Measurements from ENCODE around the gene MMP21.

MMP21 gene

DNA sequence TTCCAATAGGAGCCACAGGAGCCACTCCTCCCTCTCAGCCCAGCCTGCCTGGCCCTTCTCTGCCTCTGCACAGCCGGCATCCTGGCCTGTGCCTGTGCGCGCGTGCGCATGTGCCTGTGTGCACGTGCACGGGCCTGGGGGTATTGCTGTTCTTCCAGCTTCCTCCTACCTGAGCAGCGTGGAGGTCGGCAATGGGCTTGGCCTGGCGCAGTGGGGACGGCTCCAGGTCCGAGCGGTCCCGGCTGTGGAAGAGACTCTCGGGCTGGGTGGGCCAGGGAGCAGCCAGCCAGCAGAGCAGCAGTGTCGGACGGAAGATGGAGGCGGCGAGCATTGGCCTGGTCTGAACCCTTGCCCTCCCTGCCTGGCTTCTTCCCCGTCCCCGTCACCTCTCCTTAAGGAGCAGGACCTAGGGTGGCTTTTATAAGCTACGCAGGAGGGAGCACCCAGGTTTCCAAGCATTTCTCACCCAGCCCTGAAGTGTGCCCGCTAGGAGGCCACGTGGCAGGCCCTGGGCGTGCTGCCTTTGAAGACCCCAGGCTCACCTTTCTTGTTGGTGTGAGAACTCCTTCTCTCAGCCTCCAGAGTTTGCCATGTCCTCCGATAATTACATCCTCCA lies at the start of gene MMP21:
Gene MMP21, minus strand, starts transcription at position 331 of the 616 bp plus-strand sequence. Its CDS starts 0 bp downstream, at position 331.
- DNase-seq, result no peak

DNA sequence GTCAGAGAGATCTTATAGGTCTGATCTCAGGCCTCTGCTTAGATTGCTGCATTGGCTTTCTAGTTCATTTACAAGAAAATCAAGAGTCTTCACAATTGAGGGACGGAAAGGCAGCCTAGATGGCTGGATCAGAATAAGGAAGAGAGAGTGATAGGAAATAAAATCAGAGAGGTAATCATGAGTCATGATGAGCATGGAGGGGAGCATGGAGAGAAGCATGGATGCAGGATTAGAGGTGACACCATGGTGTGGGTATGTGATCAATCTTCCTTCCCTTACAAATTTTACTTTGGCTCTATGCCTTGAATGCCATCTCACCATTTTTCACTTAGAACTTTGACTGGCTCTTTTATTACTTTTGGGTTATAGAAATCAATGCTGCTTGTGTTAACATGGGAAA lies 49.1 kb upstream of the MMP21 start:
- DNase-seq, result no peak

DNA sequence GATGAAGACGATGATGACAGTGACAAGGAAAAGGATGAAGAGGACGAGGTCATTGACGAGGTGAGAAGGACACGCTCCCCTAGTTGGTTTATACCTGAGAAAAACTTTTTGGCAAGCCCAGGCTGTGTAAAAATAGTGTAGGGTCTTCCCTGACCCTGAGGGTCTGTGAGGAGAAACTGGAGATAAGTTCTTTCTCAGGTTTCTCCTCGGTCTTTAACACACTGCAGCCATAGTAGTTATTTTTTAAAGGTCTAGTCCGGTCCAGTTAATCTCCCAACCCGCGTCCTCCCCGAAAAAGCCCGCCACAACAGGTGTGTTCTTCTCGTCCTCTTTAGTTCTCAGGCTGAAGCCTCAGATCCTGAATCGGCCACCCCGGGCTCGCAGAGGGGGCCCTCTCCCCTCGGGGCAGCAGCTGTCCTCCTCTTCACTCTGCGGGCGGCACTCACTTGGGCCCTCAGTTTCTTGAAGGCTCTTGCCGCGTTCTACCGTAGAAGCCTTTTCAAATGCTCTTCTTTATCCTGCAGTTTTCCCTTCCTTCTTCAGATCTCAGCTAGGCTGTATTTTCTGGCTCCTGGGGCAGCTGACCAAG lies 48.1 kb upstream of the MMP21 start:
- no peak for DNase-seq

DNA sequence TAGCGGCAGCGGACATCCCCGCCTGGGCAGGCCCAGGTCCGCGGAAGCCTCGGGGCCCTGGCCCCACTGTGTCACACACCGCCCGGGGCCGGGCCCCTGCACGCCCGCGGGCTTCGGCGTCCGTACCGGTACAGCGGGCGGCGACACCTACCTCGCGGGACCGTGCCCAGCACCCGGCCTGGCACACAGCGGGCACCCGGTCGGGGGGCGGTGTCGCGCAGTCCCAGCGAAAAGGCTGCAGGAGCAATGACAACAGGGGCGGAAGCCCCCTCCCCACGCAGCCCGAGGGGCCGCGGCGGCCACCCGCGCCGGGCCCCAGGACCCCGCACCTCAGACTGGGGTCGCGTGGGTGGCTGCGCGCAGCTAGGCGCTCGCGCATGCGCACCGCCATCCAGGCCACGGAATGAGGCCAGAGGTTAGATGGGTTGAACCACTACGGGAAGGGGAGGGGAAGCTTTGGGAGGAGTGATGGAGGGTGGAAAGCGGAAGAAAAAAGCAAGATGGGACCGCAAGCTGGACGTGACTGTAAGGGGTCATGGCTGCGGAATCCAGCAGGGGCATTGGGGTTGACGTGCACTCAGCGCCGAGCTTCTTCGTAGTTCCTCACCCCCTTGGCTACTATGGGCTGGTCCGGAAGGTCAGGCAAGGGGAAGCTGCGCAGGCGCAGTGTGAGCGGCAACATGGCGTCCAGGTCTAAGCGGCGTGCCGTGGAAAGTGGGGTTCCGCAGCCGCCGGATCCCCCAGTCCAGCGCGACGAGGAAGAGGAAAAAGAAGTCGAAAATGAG lies 47.4 kb upstream of the MMP21 start, which contains the start of the genes BCCIP and UROS:
Gene BCCIP, plus strand, starts transcription at position 669 of the 785 bp plus-strand sequence. Its CDS starts 12 bp downstream, at position 681.
Gene UROS, minus strand, starts transcription at position 381 of the 785 bp plus-strand sequence. CDS start 6,759 bp downstream, outside the sequence.
- DNase-seq, result peak; percentile 93

GRCh38 chr10:125820701-125821100 lies 45.1 kb upstream of the MMP21 start:
- no peak for DNase-seq

- DNase-seq, result no peak
Observed at GRCh38 chr10:125817337-125817946, 41.8 kb upstream of the MMP21 start.

DNA sequence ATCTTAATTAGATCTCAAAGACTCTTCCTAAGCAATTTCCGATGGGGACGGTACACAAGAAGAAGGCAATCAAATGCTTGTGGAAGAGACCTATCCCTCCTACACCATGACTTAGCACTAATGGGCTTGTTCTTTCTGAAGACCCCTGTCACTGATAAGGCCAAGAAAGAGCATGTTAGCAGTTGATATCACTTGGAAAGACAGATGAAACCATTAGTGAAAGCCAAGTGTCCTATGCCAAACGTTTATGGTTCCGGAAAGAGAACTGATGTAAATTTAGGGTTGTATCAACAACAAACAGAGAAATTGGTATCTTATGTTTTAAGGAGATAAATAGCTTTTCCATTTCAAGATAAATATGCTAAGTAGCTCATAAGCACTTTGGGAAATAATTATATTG lies 40.9 kb upstream of the MMP21 start:
- no peak for DNase-seq

DNA sequence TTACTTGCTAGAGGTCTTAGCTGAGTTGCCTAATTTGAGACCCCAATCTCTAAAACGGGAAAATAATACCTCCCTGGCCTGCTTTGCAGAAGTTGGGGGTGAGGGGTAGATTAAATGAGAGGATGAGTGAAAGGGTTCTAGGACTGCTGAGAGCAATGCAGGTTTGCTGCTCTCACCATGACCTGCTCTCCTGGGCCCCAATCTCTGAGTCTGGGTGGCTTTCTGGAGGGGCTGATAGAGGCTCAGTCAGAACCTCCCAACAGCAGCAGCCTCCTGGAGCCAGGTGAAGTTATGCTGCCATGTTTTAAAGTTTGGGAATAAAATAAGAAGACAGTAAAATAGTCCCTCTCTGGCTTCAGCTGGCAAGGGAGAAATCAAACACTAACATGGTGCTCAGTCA lies 40.1 kb upstream of the MMP21 start:
- DNase-seq, result no peak

DNA sequence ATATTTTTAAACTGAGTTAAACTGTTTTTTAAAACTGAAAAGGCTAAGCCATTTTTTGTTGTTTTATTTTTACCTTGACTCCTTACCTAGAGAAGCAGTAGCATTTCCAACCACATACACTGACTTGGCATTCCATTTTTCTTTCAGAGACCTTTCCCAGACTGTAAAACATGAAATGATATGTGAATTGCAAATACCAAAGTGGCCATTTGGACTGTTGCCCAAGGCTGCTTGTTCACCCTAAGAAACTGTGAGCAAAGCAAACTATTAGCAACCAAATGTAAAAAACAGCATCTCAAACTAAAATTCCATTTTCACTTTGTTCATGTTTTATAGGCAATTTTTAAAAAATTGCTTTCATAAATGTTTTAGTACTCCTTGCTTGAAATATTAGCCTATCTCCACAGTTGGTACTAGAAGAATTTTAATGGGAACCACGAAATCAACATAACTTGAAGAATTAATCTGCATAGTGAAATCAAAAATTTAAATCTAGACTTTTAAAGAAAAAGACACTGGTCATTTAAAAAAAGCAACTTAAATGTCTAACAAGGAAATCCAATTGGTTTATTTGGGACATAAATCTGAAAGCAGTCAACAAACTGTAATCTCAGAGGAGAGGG lies 36.6 kb upstream of the MMP21 start:
- DNase-seq, result no peak

- DNase-seq, result no peak
Observed at GRCh38 chr10:125811251-125811650, 35.6 kb upstream of the MMP21 start.

DNA sequence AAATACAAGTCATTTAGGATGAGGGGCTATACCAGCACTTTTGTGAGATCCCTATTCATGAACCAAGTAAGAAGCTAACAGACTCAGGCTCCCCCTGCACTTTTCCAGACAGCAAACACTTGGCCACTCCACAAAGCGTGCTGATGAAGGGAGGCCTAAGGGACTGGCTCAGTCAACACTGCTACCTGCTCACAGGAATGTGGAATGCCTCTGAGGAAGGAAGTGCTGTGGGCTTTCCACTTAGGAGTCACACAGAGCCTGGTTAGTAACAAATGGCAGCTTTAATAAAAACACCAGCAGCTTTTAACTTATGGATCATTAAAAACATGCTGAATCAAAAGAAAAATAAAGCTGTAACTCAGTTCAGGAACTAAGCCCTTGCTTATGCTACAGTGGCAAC lies 32.4 kb upstream of the MMP21 start:
- DNase-seq, result no peak

DNA sequence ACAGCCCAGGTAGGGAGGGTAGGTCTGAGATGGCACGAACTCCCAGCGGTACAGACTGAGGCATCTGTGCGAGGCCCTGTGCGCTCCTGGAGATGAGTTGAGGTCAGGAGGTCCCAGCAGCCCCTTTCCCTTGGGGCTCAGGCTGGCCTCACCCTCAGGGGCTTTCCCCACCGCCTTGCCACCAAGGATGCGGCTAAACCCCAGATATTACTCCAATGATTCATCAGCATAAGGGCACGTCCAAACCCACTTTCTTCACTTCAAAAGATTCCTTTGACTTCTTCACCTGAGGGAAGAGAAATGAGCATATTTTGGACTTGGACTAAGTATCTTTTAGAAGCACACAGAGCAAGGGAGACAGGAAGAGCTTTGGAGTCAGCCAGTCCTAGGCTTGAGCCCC lies 27.1 kb upstream of the MMP21 start:
- no peak for DNase-seq

DNA sequence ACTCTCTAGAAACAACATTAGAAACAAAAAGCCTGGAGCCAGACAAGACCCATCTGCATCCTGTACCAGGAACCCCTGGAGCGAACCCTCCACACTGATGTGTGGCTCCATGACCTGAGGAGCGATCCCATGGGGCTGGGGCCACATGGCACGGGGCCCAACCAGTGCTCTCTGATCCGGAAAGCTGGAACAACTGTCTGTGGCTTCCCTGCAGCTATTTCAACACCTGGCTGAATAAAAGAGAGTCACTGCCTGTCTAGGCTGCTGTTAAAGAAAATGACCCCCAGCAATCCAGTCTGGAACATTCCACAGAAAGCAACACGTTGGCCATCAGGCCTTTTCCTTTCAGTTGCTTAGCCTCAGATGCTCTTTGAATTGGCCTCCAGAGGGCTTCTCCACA lies 26.5 kb upstream of the MMP21 start:
- DNase-seq, result no peak

GRCh38 chr10:125801574-125801973 lies 26.0 kb upstream of the MMP21 start:
- no peak for DNase-seq

GRCh38 chr10:125799451-125800182 lies 24.0 kb upstream of the MMP21 start:
- no peak for DNase-seq

DNA sequence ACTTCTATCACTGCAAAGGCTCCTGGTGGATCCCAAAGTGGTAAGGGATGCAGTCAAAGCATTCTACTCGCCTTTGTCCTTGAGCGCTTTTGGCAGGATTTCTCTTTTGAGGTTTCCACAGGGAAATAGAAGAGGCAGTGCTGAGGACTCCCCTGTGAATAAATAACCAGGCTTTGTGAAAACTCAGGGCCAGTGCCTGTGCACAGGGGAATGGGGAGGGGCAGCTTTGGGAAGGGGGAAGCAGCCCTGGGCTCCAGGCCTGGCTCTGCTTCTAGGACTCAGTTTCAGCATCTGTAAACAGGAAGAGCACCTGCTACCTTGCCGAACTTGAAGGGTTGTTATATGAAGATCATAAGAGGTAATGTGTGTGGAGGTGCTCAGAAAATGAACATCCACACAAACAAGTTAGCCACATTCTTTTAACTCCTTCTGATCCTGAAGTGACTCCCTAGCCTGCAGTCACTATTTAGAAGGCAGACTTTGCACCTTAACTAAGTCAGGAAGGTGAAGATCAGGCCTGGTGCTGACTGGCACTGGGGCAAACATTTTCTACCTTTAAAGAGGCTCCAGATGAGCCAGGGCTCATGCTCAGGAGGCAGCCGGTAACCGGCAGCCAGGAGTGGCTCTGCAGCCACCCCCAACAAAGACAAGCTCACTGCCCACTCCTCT lies 22.5 kb upstream of the MMP21 start:
- DNase-seq, result no peak

DNA sequence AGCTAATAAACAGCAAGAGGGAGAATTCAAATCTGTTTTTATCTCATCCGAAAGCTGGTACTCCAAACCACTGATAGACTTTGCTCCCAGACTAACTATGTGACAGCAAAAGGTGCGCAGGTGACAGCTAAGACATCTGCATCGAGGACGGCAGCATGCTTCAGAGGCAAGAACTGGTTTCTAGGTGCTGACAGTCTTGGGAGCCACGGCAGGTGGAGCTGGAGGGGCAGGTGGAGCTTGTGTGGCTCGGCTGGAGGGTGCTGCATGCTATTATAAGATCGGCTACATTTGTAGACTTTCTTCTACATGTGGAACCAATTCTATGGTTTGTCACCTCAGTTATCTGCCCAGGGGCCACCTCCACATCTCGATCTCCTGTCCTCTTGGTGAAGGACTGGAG lies 21.8 kb upstream of the MMP21 start:
- no peak for DNase-seq

DNA sequence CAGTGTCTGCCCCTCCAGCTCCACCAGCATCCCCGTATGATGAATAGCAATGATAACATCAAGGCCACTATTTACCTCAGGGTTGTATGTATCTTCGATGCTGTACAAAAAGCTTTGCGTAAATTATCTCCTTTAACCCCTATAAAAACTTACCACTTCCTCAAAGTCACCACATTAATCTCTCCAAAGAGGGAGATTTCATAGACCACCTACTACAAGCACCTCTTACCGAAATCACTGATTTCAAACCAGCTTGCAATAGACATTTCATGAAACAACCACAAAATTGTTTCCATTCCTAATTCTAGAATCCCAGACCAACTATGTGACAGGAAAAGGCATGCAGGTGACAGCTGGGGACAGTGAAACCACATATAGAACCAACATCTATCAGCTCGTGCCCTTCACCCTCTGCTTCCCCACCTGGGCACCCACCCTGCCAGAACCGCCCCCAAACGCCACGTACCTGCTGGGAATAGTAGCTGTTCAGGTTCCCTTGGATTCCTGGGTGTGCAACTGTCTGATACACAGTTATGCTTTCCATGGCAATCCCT lies 20.1 kb upstream of the MMP21 start:
- DNase-seq, result no peak

GRCh38 chr10:125795128-125795527 lies 19.5 kb upstream of the MMP21 start:
- DNase-seq, result no peak

DNA sequence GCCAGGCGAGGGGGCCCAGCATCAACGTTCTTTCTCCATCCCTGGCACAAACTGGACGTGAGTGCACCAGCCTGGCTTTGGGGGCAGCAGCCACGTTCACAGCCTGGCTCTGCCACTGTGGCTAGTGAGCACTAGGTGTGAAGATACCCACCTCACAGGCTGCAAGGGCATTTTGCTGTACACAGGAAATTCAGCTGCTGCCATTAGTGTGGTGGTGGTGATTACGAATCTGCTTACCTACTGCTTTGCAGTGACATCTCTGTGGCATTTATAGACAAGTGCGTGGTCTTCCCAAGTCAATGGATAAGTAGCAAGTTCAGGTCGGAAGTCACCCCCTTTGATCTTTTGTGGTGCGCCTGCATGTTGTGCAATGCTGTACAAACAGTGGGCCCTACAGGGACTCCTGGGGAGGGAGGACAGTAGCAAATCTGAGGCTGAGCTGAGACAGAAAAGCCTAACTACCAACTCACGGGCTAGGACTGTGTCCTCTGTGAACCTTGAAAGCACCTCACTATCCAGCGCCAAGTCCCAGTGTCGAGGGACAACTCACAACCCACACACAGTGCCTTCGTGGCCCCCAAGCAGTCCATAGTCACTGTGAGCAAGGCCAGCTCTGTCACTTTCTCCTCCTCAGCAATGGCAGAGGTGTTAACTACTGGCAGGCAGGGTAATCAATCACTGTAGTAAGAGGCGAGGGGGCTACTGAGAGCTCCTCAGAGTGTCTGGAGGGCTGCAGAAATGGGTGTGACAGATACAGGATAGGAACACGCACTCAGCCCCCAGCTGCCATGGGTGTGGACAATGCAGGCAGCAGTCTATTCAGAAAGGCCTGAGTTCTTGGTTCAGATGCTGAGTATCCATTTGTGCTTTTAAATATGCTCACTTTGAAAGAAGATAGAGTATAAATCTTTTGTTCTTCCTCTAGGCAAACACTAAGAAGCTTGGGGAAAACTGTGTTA lies 17.0 kb upstream of the MMP21 start:
- no peak for DNase-seq

All from femur (tissue), 1 donor.